ENCODE measurements around the gene CARD10. TPM values are rescaled to one million over a fixed set of nuclear protein-coding genes. Genes with fewer than 3 reads are reported as not detected.

CARD10 gene
- total RNA-seq, 1 experiment from 2014 or later = 0.26 TPM

- CTCF ChIA-PET = no interaction called here
- H3K27ac ChIP-seq (ENCODE audit: low read depth, low read length, poor library complexity, severe bottlenecking) = no peak overlapping the region
- DNase-seq (ENCODE audit: low spot score) = peak; percentile 55
- no peaks in the 10 kb centered on the region for H3K27me3 ChIP-seq (replicated peaks; ENCODE audit: insufficient read depth, low read depth, low read length, poor library complexity)
- no peak overlapping the region for H3K4me3 ChIP-seq (ENCODE audit: low read depth, low read length, poor library complexity, severe bottlenecking)
- H3K36me3 ChIP-seq (ENCODE audit: insufficient read depth, low read length, poor library complexity, severe bottlenecking) = no peaks in the 10 kb centered on the region
- TF ChIP-seq EZH2 (IDR thresholded peaks at IDR 0.05; ENCODE audit: borderline replicate concordance, low read depth, low read length, poor library complexity, severe bottlenecking) = no peak
- TF ChIP-seq, protein P1, sequence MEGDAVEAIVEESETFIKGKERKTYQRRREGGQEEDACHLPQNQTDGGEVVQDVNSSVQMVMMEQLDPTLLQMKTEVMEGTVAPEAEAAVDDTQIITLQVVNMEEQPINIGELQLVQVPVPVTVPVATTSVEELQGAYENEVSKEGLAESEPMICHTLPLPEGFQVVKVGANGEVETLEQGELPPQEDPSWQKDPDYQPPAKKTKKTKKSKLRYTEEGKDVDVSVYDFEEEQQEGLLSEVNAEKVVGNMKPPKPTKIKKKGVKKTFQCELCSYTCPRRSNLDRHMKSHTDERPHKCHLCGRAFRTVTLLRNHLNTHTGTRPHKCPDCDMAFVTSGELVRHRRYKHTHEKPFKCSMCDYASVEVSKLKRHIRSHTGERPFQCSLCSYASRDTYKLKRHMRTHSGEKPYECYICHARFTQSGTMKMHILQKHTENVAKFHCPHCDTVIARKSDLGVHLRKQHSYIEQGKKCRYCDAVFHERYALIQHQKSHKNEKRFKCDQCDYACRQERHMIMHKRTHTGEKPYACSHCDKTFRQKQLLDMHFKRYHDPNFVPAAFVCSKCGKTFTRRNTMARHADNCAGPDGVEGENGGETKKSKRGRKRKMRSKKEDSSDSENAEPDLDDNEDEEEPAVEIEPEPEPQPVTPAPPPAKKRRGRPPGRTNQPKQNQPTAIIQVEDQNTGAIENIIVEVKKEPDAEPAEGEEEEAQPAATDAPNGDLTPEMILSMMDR (conservative IDR thresholded peaks at IDR 0.05; ENCODE audit: low read depth, low read length) = peak; percentile 49
- no TSS peak for BruUV-seq (replicated peaks)
- intact Hi-C loops (cut with micrococcal nuclease; ENCODE audit: unreplicated experiment) = no loop called here
- POLR2A ChIA-PET (ENCODE audit: low non-redundant PET) = no interaction called here
- H3K4me1 ChIP-seq (ENCODE audit: insufficient read depth, low read length, poor library complexity, severe bottlenecking) = no peaks in the 10 kb centered on the region
- H3K9me3 ChIP-seq (ENCODE audit: low read depth, low read length, poor library complexity, severe bottlenecking) = no peaks in the 10 kb centered on the region
These were observed 26.5 kb downstream of the CARD10 start for GRCh38 chr22:37492428-37493344.

DNA sequence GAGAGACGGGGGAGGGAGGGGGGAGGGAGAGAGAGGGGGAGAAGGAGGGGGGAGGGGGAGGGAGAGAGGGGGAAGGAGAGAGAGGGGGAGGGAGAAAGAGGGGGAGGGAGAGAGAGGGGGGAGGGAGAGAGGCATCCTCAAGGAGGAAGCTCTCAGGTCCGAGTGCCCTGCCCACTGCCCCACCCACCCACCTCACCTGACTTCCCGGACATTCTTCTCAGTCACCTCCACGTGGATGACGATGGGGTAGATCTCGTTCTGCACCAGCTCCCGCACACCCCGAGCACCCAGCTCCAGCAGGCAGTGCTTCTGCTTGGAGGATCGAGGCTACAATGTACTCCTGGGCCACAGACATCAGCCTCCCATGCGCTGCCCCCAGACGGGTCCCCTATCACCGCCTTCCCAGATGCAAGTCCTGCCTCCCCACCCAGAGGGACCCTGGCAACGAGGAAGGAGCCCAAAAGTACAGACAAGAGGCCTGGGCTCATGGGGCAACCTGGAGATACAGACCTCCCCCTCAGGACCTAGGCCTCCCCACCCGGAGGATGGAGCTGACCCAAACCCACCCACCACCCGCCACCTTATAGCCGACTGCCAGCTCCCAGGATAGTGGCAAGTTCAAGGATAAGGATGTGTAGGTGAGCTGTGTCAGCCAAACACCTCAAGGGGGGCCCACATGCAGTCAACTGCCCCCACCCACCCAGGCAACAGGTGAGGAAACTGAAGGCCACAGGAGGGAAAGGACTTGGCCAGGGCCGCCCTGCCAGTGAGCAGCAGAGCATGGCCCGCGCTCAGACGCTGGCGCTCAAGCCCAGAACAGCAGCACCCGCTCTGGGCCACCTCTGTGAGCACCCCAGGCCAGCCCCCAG lies 27.4 kb downstream of the CARD10 start:
- POLR2A ChIA-PET (ENCODE audit: low non-redundant PET) = no interaction called here
- no TSS peak for BruUV-seq (replicated peaks)
- no peak for DNase-seq (ENCODE audit: low spot score)
- Histone ChIP-seq H3K36me3 (ENCODE audit: insufficient read depth, low read length, poor library complexity, severe bottlenecking) (no peaks in the 10 kb centered on the region), H3K9me3 (ENCODE audit: low read depth, low read length, poor library complexity, severe bottlenecking) (no peaks in the 10 kb centered on the region), H3K4me3 (ENCODE audit: low read depth, low read length, poor library complexity, severe bottlenecking) (no peak overlapping the region), H3K4me1 (ENCODE audit: insufficient read depth, low read length, poor library complexity, severe bottlenecking) (no peaks in the 10 kb centered on the region), H3K27ac (ENCODE audit: low read depth, low read length, poor library complexity, severe bottlenecking) (no peak overlapping the region), H3K27me3 (replicated peaks; ENCODE audit: insufficient read depth, low read depth, low read length, poor library complexity) (no peaks in the 10 kb centered on the region)
- CTCF ChIA-PET = no interaction called here
- intact Hi-C loops (cut with micrococcal nuclease; ENCODE audit: unreplicated experiment) = no loop called here
- no peak for TF ChIP-seq EZH2 (IDR thresholded peaks at IDR 0.05; ENCODE audit: borderline replicate concordance, low read depth, low read length, poor library complexity, severe bottlenecking)
- TF ChIP-seq, protein P1 (conservative IDR thresholded peaks at IDR 0.05; ENCODE audit: low read depth, low read length) = no peak

DNA sequence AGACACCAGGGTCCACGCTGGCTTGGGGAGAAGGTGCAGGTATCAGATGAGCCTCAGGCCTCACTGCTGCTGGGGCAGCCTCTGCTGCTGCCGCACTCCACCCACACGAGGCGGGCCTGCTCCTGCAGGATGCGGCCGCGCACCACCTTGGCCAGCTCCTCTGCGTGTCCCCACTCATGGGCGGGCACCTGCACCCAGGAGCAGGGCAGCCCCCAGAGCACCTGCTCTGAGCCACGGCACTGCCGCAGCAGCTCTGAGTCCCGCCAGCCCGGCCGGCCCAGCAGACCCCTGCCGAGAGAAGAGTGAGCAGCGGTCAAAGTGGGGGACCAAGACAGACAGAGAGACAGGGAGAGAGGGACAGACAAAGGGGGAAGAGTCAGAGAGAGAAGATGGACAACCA lies 28.1 kb downstream of the CARD10 start:
- TF ChIP-seq, protein P1 (conservative IDR thresholded peaks at IDR 0.05; ENCODE audit: low read depth, low read length) = no peak
- TF ChIP-seq EZH2 (IDR thresholded peaks at IDR 0.05; ENCODE audit: borderline replicate concordance, low read depth, low read length, poor library complexity, severe bottlenecking) = no peak
- Histone ChIP-seq H3K27ac (ENCODE audit: low read depth, low read length, poor library complexity, severe bottlenecking) (no peak overlapping the region), H3K9me3 (ENCODE audit: low read depth, low read length, poor library complexity, severe bottlenecking) (no peaks in the 10 kb centered on the region), H3K27me3 (replicated peaks; ENCODE audit: insufficient read depth, low read depth, low read length, poor library complexity) (no peaks in the 10 kb centered on the region), H3K4me1 (ENCODE audit: insufficient read depth, low read length, poor library complexity, severe bottlenecking) (peaks cover 4% of the 10 kb centered on the region), H3K36me3 (ENCODE audit: insufficient read depth, low read length, poor library complexity, severe bottlenecking) (no peaks in the 10 kb centered on the region), H3K4me3 (ENCODE audit: low read depth, low read length, poor library complexity, severe bottlenecking) (no peak overlapping the region)
- no TSS peak for BruUV-seq (replicated peaks)
- DNase-seq (ENCODE audit: low spot score) = no peak
- intact Hi-C loops (cut with micrococcal nuclease; ENCODE audit: unreplicated experiment) = no loop called here
- ChIA-PET CTCF (no interaction called here), POLR2A (ENCODE audit: low non-redundant PET) (no interaction called here)

Data from A673 (cell line).